ENCODE results near the gene ETS2.

ETS2 gene

GRCh38 chr21:38869946-38870345 lies 64.2 kb downstream of the ETS2 start:
- Histone ChIP-seq H3K4me3 (ENCODE audit: low read depth, low read length) (no peak overlapping the region), H3K36me3 (ENCODE audit: control insufficient read depth, insufficient read depth, low read length) (no peaks in the 10 kb centered on the region), H3K27me3 (ENCODE audit: control insufficient read depth, insufficient read depth, low read length) (no peaks in the 10 kb centered on the region), H3K9me3 (ENCODE audit: control insufficient read depth, insufficient read depth, low read length) (no peaks in the 10 kb centered on the region), H3K27ac (ENCODE audit: low read depth, low read length) (no peak overlapping the region), H3K9ac (ENCODE audit: low read depth, low read length) (no peak overlapping the region), H3K4me1 (ENCODE audit: control insufficient read depth, insufficient read depth, low read length) (peaks cover 9% of the 10 kb centered on the region)

Data from HUES48 (cell line).